SW480 (cell line): ENCODE results near the gene RAB44.
A peak's percentile ranks its signal among the peaks of the same experiment; 100 is the strongest.

Experiments used
- DNase-seq: peaks from one replicate; pipeline ENCODE4 v3.0.0-alpha.2; 2016; ENCODE audit warnings: low spot score

The RAB44 gene

DNA sequence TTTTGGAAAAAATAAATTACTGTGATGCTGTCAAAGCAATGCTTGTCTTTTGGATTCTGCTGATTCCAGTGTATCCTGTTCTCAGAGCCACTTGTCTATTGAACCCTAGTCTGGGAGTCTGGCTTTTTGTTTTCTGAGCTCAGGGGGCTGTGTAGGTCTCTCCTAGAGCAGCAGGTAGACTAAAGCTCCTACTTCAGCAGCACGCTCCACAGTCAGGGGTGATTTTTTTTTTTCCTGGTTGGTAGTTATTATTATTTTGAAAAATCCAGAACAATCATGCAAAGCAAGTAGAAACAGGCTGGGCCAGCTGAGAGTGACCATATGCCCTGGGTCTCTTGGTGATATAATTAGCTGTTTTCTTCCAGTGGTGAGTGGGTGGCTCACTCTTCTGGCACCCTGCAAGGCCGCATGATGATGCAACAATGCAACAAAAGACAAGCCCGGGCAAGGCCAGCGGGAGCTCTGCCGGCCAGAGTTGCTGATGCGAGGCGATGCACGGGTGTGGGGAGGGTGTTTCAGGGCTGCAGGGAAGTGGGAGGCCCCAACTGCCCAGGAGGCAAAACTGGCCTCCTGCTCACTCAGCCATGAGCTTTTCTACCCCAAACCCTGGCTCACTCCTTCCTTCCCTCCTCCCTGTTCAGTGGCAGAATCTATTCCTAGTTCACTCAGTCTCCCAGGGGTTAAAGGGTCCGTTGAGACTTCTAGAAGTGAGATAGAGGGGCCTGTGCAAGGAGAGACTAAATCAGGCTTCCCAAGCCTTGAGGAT, 30.6 kb upstream of the RAB44 start:
- DNase-seq, result peak; percentile 76

DNA sequence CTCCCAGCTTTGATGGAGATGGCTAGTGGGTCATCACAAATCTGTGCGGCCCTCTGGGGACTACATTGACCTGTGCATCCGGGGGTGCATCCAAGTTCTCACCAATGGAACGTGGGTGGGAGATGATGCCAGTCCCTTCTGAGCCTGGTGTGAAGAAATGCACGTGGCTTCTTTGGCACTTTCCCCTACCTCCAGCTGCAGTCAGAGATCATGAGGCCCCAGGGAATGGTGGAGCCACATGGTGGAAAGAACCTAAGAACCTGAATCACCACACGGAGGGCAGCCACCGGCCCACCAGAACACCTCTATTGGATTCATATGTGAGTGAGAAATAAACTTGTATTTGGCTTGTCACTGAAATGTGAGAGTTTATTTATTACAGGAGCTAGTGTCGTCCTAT, 29.0 kb upstream of the RAB44 start:
- DNase-seq, result no peak

DNA sequence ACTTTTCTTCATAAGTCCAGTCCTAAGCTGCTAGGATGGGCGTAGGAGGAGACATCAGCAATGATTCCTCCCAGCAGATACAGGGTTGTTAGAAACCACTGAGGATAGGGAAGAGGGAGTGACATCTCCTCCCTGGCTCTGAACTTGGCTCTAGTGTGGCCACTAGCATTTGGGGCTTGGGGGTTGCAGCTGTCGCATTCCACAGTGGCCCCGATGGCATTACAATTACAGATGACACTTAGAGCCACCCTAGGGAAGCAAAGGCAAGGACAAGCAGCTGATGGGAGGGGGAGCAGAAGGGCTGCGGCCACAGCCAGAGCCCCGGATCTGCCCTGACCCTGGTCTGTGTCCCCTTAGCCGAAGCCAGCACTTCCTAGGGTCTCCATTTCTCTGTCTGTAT, 28.6 kb upstream of the RAB44 start:
- DNase-seq, result no peak

DNA sequence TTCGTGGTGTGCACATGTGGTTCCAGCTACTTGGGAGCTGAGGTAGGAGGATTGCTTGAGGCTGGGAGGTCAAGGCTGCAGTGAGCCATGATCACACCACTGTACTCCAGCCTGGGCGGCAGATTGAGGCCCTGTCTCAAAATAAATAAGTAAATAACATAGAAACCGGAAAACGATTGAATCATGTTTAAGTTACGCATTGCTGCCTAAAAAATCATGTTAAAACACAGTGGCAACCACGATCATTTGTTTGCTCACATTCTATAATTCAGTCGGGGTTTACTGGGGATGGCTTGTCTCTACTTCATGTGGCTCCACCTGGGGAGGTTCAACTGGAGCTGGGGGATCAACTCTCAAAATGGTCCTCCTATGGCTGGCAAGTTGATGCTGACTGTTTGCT, 27.4 kb upstream of the RAB44 start:
- no peak for DNase-seq

DNA sequence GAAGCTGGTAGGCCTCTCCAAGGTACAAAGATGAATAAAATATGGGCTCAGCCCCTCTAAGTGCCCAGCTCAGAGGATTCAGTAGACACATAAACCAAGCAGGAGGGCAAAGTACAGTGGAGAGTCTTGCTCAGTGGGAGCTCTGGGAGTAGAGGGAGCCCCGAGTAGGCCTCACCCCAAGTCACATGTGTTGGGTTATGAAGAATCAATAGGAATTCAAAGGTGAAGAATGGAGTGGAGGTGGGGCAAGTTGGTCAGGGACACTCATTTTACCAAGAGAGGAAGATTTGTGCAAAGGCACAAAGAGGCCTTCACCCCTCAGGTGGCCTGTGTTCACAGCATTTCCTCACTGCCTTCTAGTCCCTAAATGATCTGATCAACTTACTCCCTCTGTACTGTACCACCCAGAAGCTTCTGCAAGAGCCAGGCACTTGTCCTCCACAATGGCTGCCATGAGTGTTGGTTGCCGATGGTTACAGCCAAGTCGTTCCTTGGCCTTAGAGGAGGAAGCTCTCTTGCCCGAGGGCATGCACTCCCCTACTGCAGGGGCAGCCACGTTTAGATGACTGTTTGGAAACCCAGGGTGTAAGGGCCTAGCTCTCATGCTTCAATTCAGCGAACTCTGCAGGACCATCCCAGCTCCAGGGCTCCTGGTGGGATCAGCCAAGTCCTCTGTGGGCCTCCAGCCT, 25.8 kb upstream of the RAB44 start:
- no peak for DNase-seq

DNA sequence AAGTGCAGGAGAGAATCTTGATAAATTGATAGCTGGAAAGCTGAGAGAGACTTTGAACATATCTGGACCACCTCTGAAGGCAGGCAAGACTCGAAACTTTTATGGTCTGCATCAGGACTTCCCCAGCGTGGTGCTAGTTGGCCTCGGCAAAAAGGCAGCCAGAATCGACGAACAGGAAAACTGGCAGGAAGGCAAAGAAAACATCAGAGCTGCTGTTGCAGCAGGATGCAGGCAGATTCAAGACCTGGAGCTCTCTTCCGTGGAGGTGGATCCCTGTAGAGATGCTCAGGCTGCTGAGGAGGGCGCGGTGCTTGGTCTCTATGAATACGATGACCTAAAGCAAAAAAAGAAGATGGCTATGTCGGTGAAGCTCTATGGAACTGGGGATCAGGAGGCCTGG, 23.7 kb upstream of the RAB44 start:
- no peak for DNase-seq

DNA sequence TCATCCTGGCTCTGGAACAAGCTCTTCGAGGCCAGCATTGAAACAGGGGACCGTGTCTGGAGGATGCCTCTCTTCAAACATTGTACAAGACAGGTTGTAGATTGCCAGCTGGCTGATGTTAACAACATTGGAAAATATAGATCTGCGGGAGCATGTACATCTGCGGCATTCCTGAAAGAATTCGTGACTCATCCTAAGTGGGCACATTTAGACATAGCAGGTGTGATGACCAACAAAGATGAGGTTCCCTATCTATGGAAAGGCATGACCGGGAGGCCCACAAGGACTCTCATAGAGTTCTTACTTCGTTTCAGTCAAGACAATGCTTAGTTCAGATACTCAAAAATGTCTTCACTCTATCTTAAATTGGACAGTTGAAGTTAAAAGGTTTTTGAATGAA, 22.7 kb upstream of the RAB44 start:
- DNase-seq, result peak; percentile 72

DNA sequence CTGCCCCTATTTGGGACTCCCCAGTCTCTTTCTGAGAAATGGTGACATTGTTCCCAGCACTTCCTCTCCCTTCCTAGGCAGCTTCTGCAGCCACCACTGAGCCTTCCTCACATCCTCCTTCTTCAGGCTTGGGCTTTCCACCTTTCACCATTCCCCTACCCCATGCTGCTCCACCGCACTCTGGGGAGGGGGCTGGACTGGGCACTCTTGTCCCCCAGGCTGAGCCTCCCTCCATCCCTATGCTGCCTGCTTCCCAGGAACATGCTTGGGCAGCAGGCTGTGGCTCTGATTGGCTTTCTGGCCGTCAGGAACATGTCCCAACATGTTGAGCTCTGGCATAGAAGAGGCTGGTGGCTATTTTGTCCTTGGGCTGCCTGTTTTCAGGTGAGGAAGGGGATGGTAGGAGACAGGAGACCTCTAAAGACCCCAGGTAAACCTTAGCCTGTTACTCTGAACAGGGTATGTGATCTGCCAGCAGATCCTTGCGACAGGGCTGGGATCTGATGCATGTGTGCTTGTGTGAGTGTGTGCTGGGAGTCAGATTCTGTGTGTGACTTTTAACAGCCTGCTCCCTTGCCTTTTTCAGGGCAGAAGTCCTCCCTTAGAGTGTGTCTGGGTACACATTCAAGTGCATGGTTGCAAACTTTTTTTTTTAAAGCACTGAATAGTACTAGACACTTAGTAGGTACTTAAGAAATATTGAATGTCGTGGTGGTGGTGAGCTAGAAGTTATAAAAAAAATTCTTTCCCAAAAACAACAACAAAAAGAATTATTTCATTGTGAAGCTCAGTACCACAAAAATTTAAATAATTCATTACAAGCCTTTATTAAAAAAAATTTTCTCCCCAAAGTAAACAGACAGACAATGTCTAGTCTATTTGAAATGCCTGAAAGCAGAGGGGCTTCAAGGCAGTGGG, 21.2 kb upstream of the RAB44 start:
- no peak for DNase-seq

DNA sequence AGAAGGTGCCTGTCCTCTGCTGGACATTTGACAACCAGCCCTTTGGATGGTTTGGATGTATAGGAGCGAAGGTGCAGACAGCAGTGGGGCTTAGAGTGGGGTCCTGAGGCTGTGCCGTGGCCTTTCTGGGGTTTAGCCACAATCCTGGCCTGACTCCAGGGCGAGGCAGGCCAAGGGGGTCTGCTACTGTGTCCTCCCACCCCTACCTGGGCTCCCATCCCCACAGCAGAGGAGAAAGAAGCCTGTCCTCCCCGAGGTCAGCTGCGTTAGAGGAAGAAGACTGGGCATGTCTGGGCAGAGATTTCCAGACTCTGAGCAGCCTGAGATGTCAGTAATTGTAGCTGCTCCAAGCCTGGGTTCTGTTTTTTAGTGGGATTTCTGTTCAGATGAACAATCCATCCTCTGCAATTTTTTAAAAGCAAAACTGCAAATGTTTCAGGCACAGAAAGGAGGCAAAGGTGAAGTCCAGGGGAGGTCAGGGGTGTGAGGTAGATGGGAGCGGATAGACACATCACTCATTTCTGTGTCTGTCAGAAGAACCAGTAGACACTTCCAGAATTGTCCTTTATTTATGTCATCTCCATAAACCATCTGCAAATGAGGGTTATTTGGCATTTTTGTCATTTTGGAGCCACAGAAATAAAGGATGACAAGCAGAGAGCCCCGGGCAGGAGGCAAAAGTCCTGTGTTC, 20.4 kb upstream of the RAB44 start:
- no peak for DNase-seq

DNA sequence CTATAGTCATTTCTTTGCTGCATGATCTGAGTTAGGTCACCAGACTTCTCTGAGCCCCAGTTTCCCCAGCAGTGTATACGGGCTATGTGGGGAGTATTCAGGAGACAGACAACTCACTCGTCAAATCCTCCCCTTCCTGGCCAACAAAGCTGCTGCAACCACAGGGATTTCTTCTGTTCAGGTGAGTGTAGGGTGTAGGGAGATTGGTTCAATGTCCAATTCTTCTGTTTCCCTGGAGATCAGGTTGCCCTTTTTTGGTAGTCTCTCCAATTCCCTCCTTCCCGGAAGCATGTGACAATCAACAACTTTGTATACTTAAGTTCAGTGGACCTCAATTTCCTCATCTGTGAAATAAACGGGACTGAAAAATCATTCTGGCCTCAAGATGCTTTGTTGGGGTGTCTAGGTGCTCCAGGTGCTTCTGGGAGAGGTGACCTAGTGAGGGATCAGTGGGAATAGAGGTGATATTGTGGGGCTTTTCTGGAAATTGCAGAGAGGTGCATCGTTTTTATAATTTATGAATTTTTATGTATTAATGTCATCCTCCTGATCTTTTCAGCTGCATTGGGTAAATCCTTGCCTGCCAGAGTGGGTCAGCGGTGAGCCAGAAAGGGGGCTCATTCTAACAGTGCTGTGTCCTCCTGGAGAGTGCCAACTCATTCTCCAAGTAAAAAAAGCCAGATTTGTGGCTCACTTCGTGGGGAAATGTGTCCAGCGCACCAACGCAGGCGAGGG, 19.7 kb upstream of the RAB44 start:
- DNase-seq, result no peak

DNA sequence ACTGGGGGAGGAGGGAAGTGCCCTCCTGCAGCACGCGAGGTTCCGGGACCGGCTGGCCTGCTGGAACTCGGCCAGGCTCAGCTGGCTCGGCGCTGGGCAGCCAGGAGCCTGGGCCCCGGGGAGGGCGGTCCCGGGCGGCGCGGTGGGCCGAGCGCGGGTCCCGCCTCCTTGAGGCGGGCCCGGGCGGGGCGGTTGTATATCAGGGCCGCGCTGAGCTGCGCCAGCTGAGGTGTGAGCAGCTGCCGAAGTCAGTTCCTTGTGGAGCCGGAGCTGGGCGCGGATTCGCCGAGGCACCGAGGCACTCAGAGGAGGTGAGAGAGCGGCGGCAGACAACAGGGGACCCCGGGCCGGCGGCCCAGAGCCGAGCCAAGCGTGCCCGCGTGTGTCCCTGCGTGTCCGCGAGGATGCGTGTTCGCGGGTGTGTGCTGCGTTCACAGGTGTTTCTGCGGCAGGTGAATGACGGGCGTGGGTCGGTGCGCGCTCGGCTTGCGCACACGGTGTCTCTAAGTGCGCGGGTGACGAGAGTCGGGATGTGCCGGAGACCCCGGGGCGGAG, 19.1 kb upstream of the RAB44 start, which contains the start of gene CDKN1A:
CDKN1A (plus strand) TSS at position 227 of the 555 bp plus-strand sequence. CDS start 5,388 bp downstream, outside the sequence.
- peak; percentile 81 for DNase-seq

DNA sequence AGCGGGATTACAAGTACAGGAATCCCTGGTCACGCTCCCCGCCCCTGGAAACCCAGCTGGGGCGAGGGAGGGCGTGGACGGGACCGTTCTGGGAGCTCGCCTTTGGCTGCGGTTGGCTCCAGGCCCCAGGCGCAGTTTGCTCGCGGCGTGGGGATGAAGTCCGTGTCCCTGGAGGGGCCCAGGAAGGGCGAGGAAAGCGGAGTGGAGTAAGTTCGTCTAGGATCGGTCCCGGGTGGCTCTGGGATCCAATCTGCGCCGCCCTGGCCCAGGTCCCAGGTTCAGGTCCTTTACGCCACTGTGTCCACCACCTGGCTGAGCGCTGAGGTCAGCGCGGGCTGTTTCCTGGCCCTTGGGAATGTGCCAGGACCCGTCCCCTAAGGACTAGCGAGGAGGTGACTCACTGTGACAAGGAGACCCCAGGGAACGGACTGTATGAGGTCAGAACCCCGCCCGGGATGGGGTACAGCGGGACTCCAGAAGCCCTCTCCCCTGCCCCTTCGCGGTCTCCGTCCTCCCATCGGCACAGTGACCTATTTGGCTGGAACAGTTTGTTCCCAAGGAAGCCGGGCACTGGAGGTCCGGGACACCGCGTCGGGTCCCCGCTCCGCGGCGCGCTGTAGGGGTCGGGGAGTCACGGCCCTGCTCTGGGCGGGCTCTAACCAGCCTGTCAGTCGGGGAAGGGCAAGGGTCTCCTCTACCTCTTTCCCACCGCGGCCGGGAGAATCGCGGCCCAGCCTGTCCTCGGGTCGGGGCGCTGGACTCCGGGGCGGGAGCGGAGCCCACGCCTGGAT, 18.4 kb upstream of the RAB44 start:
- peak; percentile 54 for DNase-seq

DNA sequence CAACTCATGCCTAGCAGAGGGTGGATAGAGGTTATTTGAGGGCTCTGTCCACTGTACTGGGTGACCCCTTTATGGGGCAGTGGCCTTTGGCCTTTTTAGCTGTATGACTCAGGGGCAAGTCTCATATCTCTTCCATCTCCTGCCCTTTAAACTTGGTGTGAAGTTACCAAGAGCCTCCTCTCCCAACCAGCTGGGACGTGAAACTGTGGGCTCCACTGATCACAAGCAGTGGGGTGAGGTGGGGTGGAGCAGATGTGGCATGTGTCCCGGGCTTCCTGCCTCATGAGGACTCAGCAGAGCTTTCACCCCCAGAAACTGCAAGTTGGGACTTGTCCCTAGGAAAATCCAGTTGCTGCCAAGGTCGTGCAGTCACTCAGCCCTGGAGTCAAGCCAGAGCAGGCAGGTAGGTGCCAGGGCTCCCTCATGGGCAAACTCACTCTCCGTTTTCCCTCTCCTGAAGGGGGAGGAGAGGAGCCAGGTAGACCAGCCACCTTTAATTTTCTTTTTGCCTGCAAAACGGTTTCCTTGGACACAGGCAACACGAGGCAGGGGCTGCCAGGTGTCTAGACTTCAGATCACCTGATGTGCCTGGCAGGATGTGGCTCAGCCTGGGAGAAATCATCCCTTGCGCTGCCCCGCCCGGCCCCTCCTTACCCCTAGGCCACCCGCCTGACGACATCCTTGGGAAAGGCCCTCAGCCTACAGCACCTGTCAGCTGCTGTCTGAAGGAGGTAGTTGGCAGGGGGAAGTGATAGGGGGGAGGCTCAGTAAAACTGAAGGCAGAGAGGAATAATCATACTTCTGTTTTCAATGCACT, 15.1 kb upstream of the RAB44 start:
- DNase-seq, result peak; percentile 73

DNA sequence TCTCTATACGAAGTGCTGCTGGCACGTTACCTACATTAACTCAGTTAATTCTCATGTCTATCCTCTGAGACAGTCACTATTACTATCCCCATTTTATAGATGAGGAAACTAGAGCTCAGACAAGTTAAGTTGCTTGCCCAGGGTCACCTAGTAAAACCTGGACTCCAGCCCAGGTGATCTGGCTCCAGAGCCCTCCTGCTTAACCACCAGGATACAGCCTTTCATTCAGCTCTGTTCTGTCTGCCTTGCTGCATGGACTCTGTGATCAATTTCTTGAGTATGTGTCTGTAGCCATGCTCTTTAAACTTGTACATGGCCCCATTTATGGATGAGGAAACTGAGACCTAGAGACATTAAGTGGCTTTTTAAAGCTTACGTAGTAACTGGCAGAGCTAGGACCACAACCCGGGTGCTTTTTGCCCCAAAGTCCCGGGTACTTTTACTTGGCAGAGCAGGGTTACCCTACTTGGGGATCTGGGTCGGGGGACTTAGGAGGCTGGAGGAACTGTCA, 14.4 kb upstream of the RAB44 start:
- DNase-seq, result no peak

DNA sequence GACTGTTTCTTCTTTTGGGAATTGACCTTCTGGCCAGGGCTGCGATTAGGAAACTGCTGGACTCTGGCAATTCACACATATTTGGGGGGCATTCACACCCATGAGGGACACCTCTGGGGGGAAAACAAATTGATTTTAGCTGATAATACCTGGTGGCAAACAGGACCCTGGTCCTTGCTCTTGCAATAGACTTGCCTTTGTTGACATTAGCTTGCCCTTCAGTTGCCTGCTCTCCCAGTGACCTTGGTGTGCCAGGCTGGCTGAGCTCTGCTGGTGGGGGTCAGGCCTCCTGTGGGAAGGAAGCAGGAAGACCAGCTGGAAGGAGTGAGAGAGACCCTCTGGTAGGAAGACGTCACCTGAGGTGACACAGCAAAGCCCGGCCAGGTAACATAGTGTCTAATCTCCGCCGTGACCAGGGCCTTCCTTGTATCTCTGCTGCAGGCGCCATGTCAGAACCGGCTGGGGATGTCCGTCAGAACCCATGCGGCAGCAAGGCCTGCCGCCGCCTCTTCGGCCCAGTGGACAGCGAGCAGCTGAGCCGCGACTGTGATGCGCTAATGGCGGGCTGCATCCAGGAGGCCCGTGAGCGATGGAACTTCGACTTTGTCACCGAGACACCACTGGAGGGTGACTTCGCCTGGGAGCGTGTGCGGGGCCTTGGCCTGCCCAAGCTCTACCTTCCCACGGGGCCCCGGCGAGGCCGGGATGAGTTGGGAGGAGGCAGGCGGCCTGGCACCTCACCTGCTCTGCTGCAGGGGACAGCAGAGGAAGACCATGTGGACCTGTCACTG, 13.8 kb upstream of the RAB44 start:
- DNase-seq, result no peak

DNA sequence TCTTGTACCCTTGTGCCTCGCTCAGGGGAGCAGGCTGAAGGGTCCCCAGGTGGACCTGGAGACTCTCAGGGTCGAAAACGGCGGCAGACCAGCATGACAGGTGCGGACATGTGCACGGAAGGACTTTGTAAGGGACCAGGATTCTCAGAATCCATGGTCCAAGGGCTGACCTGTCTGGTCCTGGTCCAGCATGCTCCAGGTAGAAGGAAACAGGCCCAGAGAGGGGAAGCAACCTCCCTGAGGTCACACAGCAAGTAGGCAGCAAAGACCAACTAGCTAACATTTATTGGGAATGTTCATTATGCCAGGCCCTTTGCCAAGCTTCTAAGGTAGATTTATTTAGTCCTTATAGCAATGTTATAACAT, 13.2 kb upstream of the RAB44 start:
- no peak for DNase-seq

DNA sequence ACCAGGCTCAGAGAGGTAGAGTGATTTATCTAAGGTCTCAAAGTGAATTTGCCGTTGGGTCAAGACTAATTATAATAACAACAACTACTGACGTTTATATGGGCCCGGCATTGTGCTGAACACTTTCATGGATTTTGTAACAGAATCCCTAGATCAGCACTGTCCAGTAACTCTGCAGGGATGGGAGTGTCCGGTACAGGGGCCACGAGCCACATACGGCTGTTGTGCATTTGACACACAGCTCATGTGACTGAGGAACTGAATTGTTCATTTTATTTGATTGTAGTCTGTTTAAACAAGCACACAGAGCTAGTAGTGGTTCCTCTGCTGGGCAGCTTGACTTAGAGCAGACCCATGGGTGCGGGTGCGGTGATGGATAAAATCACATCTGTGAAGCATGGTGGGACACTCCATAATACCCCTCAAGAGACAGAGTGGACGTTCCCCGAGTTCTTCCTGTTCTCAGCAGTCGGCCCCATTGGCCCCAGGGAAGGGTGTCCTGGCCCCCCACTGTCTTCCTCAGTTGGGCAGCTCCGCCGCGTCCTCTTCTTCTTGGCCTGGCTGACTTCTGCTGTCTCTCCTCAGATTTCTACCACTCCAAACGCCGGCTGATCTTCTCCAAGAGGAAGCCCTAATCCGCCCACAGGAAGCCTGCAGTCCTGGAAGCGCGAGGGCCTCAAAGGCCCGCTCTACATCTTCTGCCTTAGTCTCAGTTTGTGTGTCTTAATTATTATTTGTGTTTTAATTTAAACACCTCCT, 12.3 kb upstream of the RAB44 start:
- DNase-seq, result no peak
